Stimulated activated CD4-positive, alpha-beta T cell treated with anti-CD3 and anti-CD28 coated beads, TNF-alpha, amount 100 ng/mL, for 24 hours (primary cell): ENCODE measurements around the gene PARD3.
"Not testable (repeated sequence)": the region's sequence is repeated elsewhere in the genome, so short reads cannot be mapped to it uniquely, and the experiment has no call there.

Source experiments
- DNase-seq, 3 experiments: peaks; one replicate each; pipeline ENCODE4 v3.0.0-alpha.2; 2020; ENCODE audit warnings: low read depth in 3 of 3

The PARD3 gene

GRCh38 chr10:34798654-34799053 lies 16.4 kb downstream of the PARD3 start:
- no peak for DNase-seq

GRCh38 chr10:34797155-34797554 lies 17.9 kb downstream of the PARD3 start:
- no peak for DNase-seq

- DNase-seq: no peak
These were observed 19.0 kb downstream of the PARD3 start for GRCh38 chr10:34796133-34796532.

- DNase-seq: no peak
These were observed 19.8 kb downstream of the PARD3 start for GRCh38 chr10:34795334-34795733.

- no peak for DNase-seq
These were observed 20.3 kb downstream of the PARD3 start for GRCh38 chr10:34794835-34795234.

GRCh38 chr10:34793581-34793980 lies 21.5 kb downstream of the PARD3 start:
- DNase-seq: not testable (repeated sequence)

- DNase-seq: no peak
These were observed 22.2 kb downstream of the PARD3 start for GRCh38 chr10:34792881-34793280.

GRCh38 chr10:34791947-34792346 lies 23.1 kb downstream of the PARD3 start:
- DNase-seq: no peak

- no peak for DNase-seq
These were observed 23.9 kb downstream of the PARD3 start for GRCh38 chr10:34791228-34791627.

- no peak for DNase-seq
These were observed 25.1 kb downstream of the PARD3 start for GRCh38 chr10:34789966-34790506.

GRCh38 chr10:34786464-34786863 lies 28.6 kb downstream of the PARD3 start:
- DNase-seq: no peak

GRCh38 chr10:34781711-34782110 lies 33.4 kb downstream of the PARD3 start:
- DNase-seq: no peak

GRCh38 chr10:34780818-34781380 lies 34.2 kb downstream of the PARD3 start:
- DNase-seq: no peak

GRCh38 chr10:34778237-34778636 lies 36.9 kb downstream of the PARD3 start:
- no peak for DNase-seq

GRCh38 chr10:34776090-34776690 lies 38.9 kb downstream of the PARD3 start:
- DNase-seq: no peak

GRCh38 chr10:34775044-34775637 lies 40.0 kb downstream of the PARD3 start:
- no peak for DNase-seq

- no peak for DNase-seq
These were observed 41.2 kb downstream of the PARD3 start for GRCh38 chr10:34773636-34774630.

GRCh38 chr10:34771525-34771924 lies 43.6 kb downstream of the PARD3 start:
- DNase-seq: no peak

- DNase-seq: no peak
These were observed 44.0 kb downstream of the PARD3 start for GRCh38 chr10:34771106-34771505.

GRCh38 chr10:34769899-34770298 lies 45.2 kb downstream of the PARD3 start:
- DNase-seq: no peak

- DNase-seq: no peak
These were observed 46.1 kb downstream of the PARD3 start for GRCh38 chr10:34768972-34769330.
